ENCODE data around the gene MEA1. TPM values are rescaled to one million over a fixed set of nuclear protein-coding genes. Genes with fewer than 3 reads are reported as not detected.

MEA1 gene
- total RNA-seq, 4 donors from 2014 or later = 25.0 to 33.5 (median 25.9) TPM

DNA sequence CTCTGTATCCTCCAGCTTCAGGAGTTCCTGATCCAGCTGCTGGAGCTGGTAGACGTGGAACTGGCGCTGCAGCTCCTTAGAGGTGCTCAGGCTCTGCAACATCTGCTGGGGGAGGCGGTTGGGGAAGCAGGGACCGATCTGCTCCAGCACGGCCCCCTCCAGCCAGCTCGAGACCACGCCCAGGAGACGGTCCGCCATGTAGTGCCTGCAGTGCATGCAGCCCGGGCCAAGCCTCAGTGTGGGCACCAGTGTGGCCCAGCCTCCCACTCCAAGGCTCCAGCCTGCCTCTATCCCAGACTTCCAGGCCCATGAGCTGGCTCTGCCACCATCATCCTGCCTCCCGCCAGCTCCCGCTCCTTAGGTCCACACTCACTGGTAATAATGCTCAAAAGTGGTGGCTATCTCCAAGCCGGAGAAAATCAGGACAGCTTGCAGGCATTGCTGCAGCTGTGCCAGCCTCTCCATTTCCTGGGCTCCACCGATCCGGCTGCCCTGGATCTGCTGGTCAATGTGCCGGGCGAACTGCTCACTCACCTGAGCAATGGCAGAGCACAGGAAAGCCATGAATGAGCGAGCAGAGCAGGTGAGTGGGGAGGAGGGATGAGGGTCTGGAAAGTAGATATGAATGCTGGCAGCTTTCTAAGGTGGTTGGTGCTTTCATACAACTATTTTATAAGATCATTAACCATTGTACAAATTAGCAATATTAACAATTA is 27.0 kb upstream of the MEA1 start:
- H3K36me3 ChIP-seq = peaks cover 0 to 47% of the 10 kb centered on the region in 2 donors
- no peaks in the 10 kb centered on the region for H3K27me3 ChIP-seq
- intact Hi-C loops (cut with DNase I; ENCODE audit: low total_unique reads) = no loop called here
- no peak for TF ChIP-seq POLR2A (IDR thresholded peaks at IDR 0.05)
- TF ChIP-seq, protein P1, sequence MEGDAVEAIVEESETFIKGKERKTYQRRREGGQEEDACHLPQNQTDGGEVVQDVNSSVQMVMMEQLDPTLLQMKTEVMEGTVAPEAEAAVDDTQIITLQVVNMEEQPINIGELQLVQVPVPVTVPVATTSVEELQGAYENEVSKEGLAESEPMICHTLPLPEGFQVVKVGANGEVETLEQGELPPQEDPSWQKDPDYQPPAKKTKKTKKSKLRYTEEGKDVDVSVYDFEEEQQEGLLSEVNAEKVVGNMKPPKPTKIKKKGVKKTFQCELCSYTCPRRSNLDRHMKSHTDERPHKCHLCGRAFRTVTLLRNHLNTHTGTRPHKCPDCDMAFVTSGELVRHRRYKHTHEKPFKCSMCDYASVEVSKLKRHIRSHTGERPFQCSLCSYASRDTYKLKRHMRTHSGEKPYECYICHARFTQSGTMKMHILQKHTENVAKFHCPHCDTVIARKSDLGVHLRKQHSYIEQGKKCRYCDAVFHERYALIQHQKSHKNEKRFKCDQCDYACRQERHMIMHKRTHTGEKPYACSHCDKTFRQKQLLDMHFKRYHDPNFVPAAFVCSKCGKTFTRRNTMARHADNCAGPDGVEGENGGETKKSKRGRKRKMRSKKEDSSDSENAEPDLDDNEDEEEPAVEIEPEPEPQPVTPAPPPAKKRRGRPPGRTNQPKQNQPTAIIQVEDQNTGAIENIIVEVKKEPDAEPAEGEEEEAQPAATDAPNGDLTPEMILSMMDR (IDR thresholded peaks at IDR 0.05 in 4 of 5, conservative IDR thresholded peaks at IDR 0.05 in 1 of 5) = no peak
- H3K4me1 ChIP-seq = peaks cover 14 to 18% of the 10 kb centered on the region in 2 donors
- H3K27ac ChIP-seq = no peak overlapping the region
- no peak overlapping the region for H3K4me3 ChIP-seq
- DNase-seq = no peak
- ATAC-seq = no peak
- H3K9me3 ChIP-seq = no peaks in the 10 kb centered on the region
- in situ Hi-C loops (cut with MboI; ENCODE audit: low sequenced_read_pairs in 4 of 4) = no loop called here

DNA sequence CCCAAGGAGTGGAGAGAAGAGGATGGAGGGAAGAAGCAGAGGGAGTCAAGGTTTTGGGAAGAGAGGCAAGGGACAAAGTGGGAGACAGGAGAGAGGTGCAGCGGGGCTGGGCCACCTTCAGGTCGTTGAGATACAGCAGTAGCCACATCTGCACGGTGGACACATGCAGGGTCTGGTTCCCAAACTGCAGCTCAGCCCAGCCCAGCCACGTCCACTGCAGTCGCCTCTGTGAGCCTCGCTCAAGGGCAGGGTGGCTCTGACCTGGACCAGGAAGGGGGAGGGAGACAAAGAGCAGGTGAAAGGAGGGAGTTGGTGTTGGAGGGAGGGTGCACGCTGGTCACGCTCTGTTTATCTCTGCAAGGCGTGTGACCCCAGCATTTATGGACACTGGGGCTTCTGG is 25.0 kb upstream of the MEA1 start:
- in situ Hi-C loops (cut with MboI; ENCODE audit: low sequenced_read_pairs in 4 of 4) (no loop called here), intact Hi-C loops (cut with DNase I; ENCODE audit: low total_unique reads) (no loop called here)
- ATAC-seq = no peak
- H3K27me3 ChIP-seq = no peaks in the 10 kb centered on the region
- DNase-seq = no peak
- H3K36me3 ChIP-seq = peaks cover 0 to 32% of the 10 kb centered on the region in 2 donors
- peaks cover 26 to 31% of the 10 kb centered on the region in 2 donors for H3K4me1 ChIP-seq
- H3K9me3 ChIP-seq = no peaks in the 10 kb centered on the region
- H3K27ac ChIP-seq = peak overlapping the region in 2 of 4 donors; percentile 25 to 31
- H3K4me3 ChIP-seq = no peak overlapping the region
- TF ChIP-seq, protein P1 (IDR thresholded peaks at IDR 0.05 in 4 of 5, conservative IDR thresholded peaks at IDR 0.05 in 1 of 5) = no peak
- TF ChIP-seq POLR2A (IDR thresholded peaks at IDR 0.05) = no peak

DNA sequence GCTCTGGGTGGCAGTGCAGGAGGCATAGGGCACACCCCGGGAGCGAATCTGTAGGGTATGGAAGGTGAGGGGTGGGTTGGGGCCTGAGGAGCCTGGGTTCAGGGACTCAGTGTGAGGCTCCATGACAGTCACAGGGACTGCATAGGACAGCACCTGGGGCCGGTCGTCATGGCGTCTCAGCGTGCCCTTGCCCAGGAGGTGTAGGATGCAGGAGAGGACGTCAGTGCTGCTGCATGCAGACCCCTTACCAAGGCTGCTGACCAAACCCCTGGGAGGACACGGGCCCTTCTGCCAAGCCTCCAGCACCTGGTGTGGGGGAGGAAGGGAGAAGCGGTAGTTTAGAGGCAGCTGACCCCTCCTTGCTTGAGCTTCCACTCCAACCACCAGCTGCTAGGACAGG is 24.0 kb upstream of the MEA1 start:
- peak overlapping the region in 2 of 4 donors; percentile 90 to 93 for H3K27ac ChIP-seq
- H3K9me3 ChIP-seq = no peaks in the 10 kb centered on the region
- intact Hi-C loops (cut with DNase I; ENCODE audit: low total_unique reads) = no loop called here

DNA sequence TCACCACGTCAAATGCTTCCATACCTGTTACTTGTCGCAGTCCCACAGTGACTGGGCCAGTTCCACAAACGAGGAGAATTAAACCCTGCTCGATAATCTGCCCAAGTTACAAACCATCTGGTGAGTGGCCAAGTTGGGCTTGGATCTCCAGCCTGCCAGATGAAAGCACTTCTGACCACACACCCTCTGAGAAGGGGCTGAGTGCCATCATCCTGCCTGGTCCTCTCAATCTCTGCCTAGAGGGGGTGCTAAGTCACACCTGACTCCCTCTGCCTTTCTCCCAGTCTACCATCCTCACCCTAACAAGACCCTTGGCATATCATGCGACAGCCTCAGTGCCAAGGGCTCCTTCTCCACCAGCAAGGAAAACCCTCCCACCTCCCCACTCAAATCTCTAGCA is 23.5 kb upstream of the MEA1 start:
- ATAC-seq = no peak
- Histone ChIP-seq H3K4me1 (peaks cover 26 to 33% of the 10 kb centered on the region in 2 donors), H3K9me3 (no peaks in the 10 kb centered on the region), H3K27ac (peak overlapping the region; percentile 82 to 94 (median 92)), H3K27me3 (no peaks in the 10 kb centered on the region), H3K4me3 (no peak overlapping the region), H3K36me3 (peaks cover 0 to 21% of the 10 kb centered on the region in 2 donors)
- peak in 1 of 2 donors; percentile 31 for DNase-seq
- in situ Hi-C loops (cut with MboI; ENCODE audit: low sequenced_read_pairs in 4 of 4) (no loop called here), intact Hi-C loops (cut with DNase I; ENCODE audit: low total_unique reads) (no loop called here)
- TF ChIP-seq, protein P1 (IDR thresholded peaks at IDR 0.05 in 4 of 5, conservative IDR thresholded peaks at IDR 0.05 in 1 of 5) = no peak
- TF ChIP-seq POLR2A (IDR thresholded peaks at IDR 0.05) = no peak

More for the DNA sequence above, 24.0 kb upstream of the MEA1 start:
- TF ChIP-seq POLR2A (IDR thresholded peaks at IDR 0.05) = no peak
- TF ChIP-seq, protein P1 (IDR thresholded peaks at IDR 0.05 in 4 of 5, conservative IDR thresholded peaks at IDR 0.05 in 1 of 5) = no peak
- no peak for ATAC-seq
- DNase-seq = no peak
- no peaks in the 10 kb centered on the region for H3K27me3 ChIP-seq
- H3K36me3 ChIP-seq = peaks cover 0 to 23% of the 10 kb centered on the region in 2 donors
- H3K4me3 ChIP-seq = no peak overlapping the region
- in situ Hi-C loops (cut with MboI; ENCODE audit: low sequenced_read_pairs in 4 of 4) = no loop called here
- H3K4me1 ChIP-seq = peaks cover 26 to 33% of the 10 kb centered on the region in 2 donors
